NCI-H524 (cell line): ENCODE results near the gene RHOF.
"Not testable (repeated sequence)": the region's sequence is repeated elsewhere in the genome, so short reads cannot be mapped to it uniquely, and the experiment has no call there.

Source experiments
- DNase-seq, 2 experiments: peaks; one replicate each; lab custom pipeline; 2025; lab: John Stamatoyannopoulos, UW

RHOF gene

GRCh38 chr12:121748571-121749265 lies 44.8 kb downstream of the RHOF start:
- DNase-seq, result no peak

- no peak for DNase-seq
Observed at GRCh38 chr12:121748218-121748570, 45.3 kb downstream of the RHOF start.

- DNase-seq, result not testable (repeated sequence)
Observed at GRCh38 chr12:121745545-121745944, 47.9 kb downstream of the RHOF start.

- DNase-seq, result no peak
Observed at GRCh38 chr12:121741743-121742142, 51.7 kb downstream of the RHOF start.

GRCh38 chr12:121740847-121741246 lies 52.6 kb downstream of the RHOF start:
- DNase-seq, result no peak

- DNase-seq, result no peak
Observed at GRCh38 chr12:121738340-121738858, 55.1 kb downstream of the RHOF start.

GRCh38 chr12:121733849-121734248 lies 59.6 kb downstream of the RHOF start:
- DNase-seq, result no peak

- no peak for DNase-seq
Observed at GRCh38 chr12:121731473-121731872, 62.0 kb downstream of the RHOF start.

GRCh38 chr12:121729021-121729420 lies 64.5 kb downstream of the RHOF start:
- DNase-seq, result no peak
